HCT116 (cell line): ENCODE results near the gene ADPGK.

Experiments used
- CTCF ChIP-seq, 3 experiments: fragments of 200-600 bp in 1 of 3; sonication (generic) in 1 of 3; IDR thresholded peaks in 2 of 3; conservative IDR thresholded peaks in 1 of 3; 2 replicates each; pipeline ENCODE4 v1.5.1; 2012 to 2017; ENCODE audit warnings: low read depth in 2 of 3, low read length in 2 of 3, antibody characterized with exemption in 1 of 3, borderline replicate concordance in 1 of 3, control low read depth in 1 of 3, mild to moderate bottlenecking in 1 of 3, mixed read lengths in 1 of 3, mixed run types in 1 of 3, moderate library complexity in 1 of 3; ENCODE audit not compliant: insufficient read depth in 1 of 3
- EZH2 ChIP-seq: fragments of 200-600 bp; sonication (generic); IDR thresholded peaks from 2 replicates; pipeline ENCODE4 v1.6.1; 2017; ENCODE audit warnings: antibody characterized with exemption, mixed run types
- EZH2phosphoT487 ChIP-seq: fragments of 200-600 bp; IDR thresholded peaks from 2 replicates; pipeline ENCODE4 v1.6.1; 2018; ENCODE audit warnings: antibody characterized with exemption, borderline replicate concordance
- FOSL1 ChIP-seq: IDR thresholded peaks from 2 replicates; pipeline ENCODE4 v1.6.1; 2012; ENCODE audit warnings: low read depth
- JUND ChIP-seq: IDR thresholded peaks from 2 replicates; pipeline ENCODE4 v1.6.1; 2012
- POLR2AphosphoS5 ChIP-seq: IDR thresholded peaks from 2 replicates; pipeline ENCODE4 v1.6.1; 2011; ENCODE audit warnings: mild to moderate bottlenecking, low read depth, low read length, moderate library complexity
- TCF7L2 ChIP-seq: IDR thresholded peaks from 2 replicates; pipeline ENCODE4 v1.7.0; 2011; ENCODE audit warnings: borderline replicate concordance, inconsistent platforms; ENCODE audit not compliant: insufficient read depth, insufficient read length; ENCODE audit errors: extremely low read depth
- YY1 ChIP-seq: IDR thresholded peaks from 2 replicates; pipeline ENCODE4 v1.6.1; 2011; ENCODE audit warnings: low read length, low read depth, moderate library complexity, mild to moderate bottlenecking; ENCODE audit not compliant: insufficient replicate concordance; ENCODE audit errors: extremely low read depth
- ZNF274 ChIP-seq: fragments of 200-500 bp; sonication (Bioruptor generic); IDR thresholded peaks from 2 replicates; pipeline ENCODE4 v1.6.1; 2014; ENCODE audit warnings: mild to moderate bottlenecking, low read depth, low read length, inconsistent platforms

- TF ChIP-seq CTCF (IDR thresholded peaks at IDR 0.05 in 2 of 3, conservative IDR thresholded peaks at IDR 0.05 in 1 of 3; ENCODE audit: borderline replicate concordance in 1 of 3, insufficient read depth in 1 of 3, low read depth in 2 of 3, low read length in 2 of 3), result peak; percentile 24 to 54 (median 37); a peak in 3 of 6 replicates
- TF ChIP-seq EZH2, result no peak
- no peak for TF ChIP-seq EZH2phosphoT487
- TF ChIP-seq TCF7L2, result no peak
- no peak for TF ChIP-seq ZNF274
- TF ChIP-seq JUND, result no peak
- no peak for TF ChIP-seq YY1
- TF ChIP-seq POLR2AphosphoS5, result 0 out of 2 replicates have a peak, but pooled peaks have one; percentile 17
- no peak for TF ChIP-seq FOSL1
These were observed 13.2 kb upstream of the ADPGK start for GRCh38 chr15:72796515-72797337.
